ENCODE measurements around the gene GPR158.

The GPR158 gene

DNA sequence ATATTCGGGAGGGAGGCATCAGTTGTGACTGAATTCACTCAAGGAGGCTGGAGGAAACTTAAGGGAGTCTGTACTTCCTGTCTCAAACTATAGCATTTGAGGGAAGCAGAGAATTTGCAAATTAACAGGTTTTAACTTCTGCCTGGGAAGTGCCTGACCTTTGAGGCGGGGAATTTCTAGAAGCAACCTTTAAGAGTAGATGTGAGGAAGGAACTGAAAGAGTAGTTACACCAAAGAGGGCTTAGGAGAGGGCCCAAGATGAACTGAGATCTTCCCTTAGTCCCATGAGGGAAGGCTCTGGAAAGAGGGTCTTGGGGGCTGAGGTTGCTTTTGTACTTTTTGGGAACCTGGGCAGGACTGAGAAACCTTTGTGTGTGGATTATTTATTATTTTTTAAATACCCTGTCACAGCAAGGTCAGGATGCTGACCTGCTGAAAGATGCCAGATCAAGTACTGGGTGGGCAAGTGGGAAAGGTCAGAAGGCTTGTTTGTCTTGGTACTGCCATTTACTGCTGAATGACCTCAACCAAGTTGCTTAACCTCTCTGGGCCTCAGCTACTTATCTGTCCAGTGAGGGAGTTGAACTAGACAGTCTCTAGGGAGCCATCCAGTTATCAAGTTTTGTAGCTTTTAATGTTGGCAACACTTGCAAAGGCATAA lies 2.4 kb downstream of the GPR158 start:
- H3K4me3 ChIP-seq (ENCODE audit: low read depth, low read length) = no peak overlapping the region
- no peak for DNase-seq (ENCODE audit: low read depth, low spot score)
- in situ Hi-C loops (cut with HindIII; ENCODE audit: low sequenced_read_pairs) = no loop called here
- TF ChIP-seq, protein P1, sequence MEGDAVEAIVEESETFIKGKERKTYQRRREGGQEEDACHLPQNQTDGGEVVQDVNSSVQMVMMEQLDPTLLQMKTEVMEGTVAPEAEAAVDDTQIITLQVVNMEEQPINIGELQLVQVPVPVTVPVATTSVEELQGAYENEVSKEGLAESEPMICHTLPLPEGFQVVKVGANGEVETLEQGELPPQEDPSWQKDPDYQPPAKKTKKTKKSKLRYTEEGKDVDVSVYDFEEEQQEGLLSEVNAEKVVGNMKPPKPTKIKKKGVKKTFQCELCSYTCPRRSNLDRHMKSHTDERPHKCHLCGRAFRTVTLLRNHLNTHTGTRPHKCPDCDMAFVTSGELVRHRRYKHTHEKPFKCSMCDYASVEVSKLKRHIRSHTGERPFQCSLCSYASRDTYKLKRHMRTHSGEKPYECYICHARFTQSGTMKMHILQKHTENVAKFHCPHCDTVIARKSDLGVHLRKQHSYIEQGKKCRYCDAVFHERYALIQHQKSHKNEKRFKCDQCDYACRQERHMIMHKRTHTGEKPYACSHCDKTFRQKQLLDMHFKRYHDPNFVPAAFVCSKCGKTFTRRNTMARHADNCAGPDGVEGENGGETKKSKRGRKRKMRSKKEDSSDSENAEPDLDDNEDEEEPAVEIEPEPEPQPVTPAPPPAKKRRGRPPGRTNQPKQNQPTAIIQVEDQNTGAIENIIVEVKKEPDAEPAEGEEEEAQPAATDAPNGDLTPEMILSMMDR (IDR thresholded peaks at IDR 0.05; ENCODE audit: low read depth, low read length) = no peak

DNA sequence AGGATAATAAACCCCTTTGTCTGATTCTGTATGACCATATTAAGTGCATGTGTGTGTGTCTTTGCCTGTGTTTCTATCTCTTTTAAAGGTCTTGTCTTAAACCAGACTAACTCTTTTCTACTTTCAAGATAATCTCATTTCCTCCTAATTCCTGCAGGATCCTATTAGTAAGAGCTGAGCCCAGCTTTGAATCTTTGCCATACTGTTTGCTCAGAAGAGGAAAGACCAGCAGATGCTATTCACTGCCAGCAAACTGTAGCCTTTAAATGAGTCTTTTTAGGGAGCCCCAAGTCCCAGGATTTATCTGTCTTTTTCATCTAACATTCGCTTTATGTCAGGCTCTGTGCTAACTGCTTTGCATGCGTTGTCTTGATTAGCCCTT lies 2.9 kb downstream of the GPR158 start:
- no peak overlapping the region for H3K4me3 ChIP-seq (ENCODE audit: low read depth, low read length)
- TF ChIP-seq, protein P1 (IDR thresholded peaks at IDR 0.05; ENCODE audit: low read depth, low read length) = no peak
- in situ Hi-C loops (cut with HindIII; ENCODE audit: low sequenced_read_pairs) = no loop called here
- no peak for DNase-seq (ENCODE audit: low read depth, low spot score)

DNA sequence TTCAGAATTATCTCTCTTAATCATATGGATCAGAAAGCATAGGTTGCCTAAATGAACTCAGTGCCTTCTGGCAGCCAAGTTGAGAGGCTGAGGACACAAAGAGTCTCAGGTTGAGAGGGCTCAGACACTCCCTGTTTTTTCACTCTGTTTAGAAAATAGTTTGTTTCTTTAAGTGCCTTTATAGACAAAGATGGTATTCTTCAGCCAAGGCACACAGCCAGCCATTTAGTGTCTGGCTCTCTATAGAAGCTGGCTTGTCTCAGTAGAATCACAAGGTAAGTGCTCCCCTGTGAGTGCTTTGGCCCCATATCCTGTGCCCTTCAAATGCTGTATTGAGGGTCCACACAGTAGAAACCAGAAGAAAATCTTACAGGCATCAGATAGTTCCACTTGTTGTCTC lies 3.6 kb downstream of the GPR158 start:
- in situ Hi-C loops (cut with HindIII; ENCODE audit: low sequenced_read_pairs) = no loop called here
- TF ChIP-seq, protein P1 (IDR thresholded peaks at IDR 0.05; ENCODE audit: low read depth, low read length) = no peak
- no peak overlapping the region for H3K4me3 ChIP-seq (ENCODE audit: low read depth, low read length)
- no peak for DNase-seq (ENCODE audit: low read depth, low spot score)

DNA sequence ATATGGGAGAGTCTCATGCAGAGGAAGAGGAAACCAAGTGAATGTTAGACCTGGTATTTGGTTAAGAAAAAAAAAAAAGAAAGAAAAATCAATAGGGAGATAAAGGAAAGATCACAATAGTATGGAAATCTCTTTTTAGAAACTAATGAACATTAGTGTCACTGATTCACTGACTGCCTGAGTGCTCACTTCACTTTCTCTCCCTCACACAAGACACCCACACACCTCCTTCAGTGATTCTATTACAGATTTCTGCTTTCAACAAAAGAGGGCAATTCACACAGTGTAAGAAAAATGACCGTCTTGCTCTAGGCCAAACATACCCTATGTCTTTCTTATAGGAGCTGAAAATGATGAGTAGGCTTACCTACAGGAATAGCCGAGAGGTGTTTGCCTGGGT lies 6.0 kb downstream of the GPR158 start:
- no peak for DNase-seq (ENCODE audit: low read depth, low spot score)
- H3K4me3 ChIP-seq (ENCODE audit: low read depth, low read length) = no peak overlapping the region
- in situ Hi-C loops (cut with HindIII; ENCODE audit: low sequenced_read_pairs) = no loop called here
- TF ChIP-seq, protein P1 (IDR thresholded peaks at IDR 0.05; ENCODE audit: low read depth, low read length) = no peak

DNA sequence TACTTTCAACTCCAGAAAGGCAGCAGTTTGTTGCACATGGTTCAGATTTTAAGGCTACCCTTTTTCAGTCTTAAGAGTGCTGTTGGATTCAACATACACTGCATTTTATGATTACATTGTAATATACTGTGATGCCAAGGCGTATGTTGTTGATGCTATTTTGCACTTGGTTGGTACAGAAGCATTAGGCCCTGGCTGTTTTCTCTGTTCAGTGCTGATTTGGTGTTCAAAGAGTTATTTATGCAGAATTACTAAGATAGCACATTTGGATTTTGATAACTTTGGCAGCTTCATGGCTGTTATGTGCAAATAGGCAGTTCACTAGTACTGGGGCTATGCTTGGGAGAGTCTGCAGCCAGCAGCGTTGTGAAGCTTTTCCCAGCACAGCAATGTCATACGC lies 7.8 kb downstream of the GPR158 start:
- no peak for DNase-seq (ENCODE audit: low read depth, low spot score)
- in situ Hi-C loops (cut with HindIII; ENCODE audit: low sequenced_read_pairs) = no loop called here
- no peak overlapping the region for H3K4me3 ChIP-seq (ENCODE audit: low read depth, low read length)
- TF ChIP-seq, protein P1 (IDR thresholded peaks at IDR 0.05; ENCODE audit: low read depth, low read length) = no peak

DNA sequence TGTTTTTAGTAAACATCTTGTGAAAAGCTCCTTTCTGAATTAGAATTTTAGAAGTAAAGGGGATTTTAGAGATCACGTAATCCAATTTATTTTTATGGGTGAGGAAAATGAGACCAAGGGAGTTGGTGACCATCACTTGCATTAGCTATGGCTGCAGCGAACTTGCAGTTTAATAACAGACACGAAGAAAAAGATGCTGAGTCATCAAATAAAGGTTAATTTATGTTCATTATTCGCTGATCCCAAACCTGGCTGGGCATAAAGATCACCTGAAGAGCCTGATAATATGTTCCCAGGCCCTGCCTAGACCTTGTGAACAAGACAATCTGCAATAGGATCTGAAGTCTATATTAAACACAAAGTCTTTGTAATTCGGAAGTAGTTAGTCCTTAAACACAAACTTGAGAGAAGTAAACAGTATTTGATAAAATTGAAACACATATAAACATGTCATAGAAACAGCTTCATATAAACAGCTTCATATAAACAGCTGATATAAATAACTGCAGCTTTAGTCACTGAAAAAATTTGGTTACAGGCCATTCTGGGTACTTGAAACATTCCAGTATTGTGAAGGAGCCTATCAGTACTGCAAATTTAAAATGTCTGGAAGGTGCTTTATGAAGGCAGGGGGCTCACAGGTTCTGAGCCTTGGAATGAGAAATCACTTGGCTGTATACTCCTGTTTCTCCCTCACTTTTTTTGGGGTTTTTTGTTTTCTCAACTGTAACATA lies 16.5 kb downstream of the GPR158 start:
- in situ Hi-C loops (cut with HindIII; ENCODE audit: low sequenced_read_pairs) = no loop called here
- no peak for DNase-seq (ENCODE audit: low read depth, low spot score)

More for the DNA sequence above, 16.5 kb downstream of the GPR158 start:
- TF ChIP-seq, protein P1 (IDR thresholded peaks at IDR 0.05; ENCODE audit: low read depth, low read length) = no peak
- no peak overlapping the region for H3K4me3 ChIP-seq (ENCODE audit: low read depth, low read length)
